GM12864 (cell line): ENCODE data around the gene STXBP2.

Experiments
- DNase-seq: peaks from one replicate; pipeline ENCODE4 v3.0.0-alpha.2; 2011; ENCODE audit warnings: low read depth
- H3K4me3 ChIP-seq: 2 replicates; pipeline ENCODE4 v1.5.1; 2011; ENCODE audit warnings: mild to moderate bottlenecking, low read depth, low read length, control low read depth
- TF ChIP-seq, protein P1 (sequence below): IDR thresholded peaks from 2 replicates; pipeline ENCODE4 v1.5.1; 2011; ENCODE audit warnings: low read depth, mild to moderate bottlenecking, moderate library complexity, low read length, control low read depth, inconsistent platforms; ENCODE audit errors: missing control alignments

STXBP2 gene

GRCh38 chr19:7636691-7637373 is at the start of gene STXBP2:
Gene STXBP2, plus strand, starts transcription at chr19:7637110. Its CDS starts 40 bp downstream, at chr19:7637150.
- TF ChIP-seq, protein P1, sequence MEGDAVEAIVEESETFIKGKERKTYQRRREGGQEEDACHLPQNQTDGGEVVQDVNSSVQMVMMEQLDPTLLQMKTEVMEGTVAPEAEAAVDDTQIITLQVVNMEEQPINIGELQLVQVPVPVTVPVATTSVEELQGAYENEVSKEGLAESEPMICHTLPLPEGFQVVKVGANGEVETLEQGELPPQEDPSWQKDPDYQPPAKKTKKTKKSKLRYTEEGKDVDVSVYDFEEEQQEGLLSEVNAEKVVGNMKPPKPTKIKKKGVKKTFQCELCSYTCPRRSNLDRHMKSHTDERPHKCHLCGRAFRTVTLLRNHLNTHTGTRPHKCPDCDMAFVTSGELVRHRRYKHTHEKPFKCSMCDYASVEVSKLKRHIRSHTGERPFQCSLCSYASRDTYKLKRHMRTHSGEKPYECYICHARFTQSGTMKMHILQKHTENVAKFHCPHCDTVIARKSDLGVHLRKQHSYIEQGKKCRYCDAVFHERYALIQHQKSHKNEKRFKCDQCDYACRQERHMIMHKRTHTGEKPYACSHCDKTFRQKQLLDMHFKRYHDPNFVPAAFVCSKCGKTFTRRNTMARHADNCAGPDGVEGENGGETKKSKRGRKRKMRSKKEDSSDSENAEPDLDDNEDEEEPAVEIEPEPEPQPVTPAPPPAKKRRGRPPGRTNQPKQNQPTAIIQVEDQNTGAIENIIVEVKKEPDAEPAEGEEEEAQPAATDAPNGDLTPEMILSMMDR = peak; percentile 19
- DNase-seq = peak; percentile 49
- peak within 1 kb of the TSS; percentile 89 for H3K4me3 ChIP-seq

- TF ChIP-seq, protein P1 = no peak
- H3K4me3 ChIP-seq = no peak overlapping the region
These were observed 47.1 kb upstream of the STXBP2 start for GRCh38 chr19:7589822-7590221.

GRCh38 chr19:7590256-7590655 is 46.7 kb upstream of the STXBP2 start:
- TF ChIP-seq, protein P1 = no peak
- no peak for DNase-seq
- no peak overlapping the region for H3K4me3 ChIP-seq

More at GRCh38 chr19:7589822-7590221, 47.1 kb upstream of the STXBP2 start:
- DNase-seq = no peak

DNA sequence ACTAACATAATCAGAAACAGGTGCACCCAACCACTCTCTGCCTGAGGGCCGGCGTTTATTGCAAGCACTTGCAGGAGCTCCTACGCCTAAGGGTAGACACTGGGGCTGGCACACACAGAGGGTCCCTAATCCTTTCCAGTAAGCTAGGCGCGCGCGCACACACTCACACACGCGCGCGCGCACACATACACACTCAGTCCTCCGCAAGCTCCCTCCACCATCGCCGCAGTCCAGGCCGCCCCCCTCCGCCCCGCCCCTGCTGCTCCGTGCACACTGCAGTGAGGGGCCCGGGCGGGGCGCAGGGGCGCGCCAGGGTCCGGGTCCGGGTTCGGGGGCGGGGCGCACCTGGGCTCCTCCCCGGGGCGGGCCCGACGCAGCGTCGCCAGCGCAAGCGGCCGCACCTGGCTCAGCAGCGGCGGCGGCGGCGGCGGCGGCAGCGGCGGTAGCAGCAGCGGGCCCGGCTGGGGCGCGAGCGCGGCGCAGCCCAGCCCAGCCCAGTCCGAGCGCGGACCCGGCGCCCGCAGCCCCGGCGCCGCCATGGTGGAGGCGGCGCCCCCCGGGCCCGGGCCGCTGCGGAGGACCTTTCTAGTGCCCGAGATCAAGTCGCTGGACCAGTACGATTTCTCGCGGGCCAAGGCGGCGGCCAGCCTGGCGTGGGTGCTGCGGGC is 41.3 kb upstream of the STXBP2 start, which contains the start of gene CAMSAP3:
Gene CAMSAP3 (plus strand): TSS at position 398 of the 668 bp plus-strand sequence. CDS start 140 bp downstream, at position 538.
- TF ChIP-seq, protein P1 = no peak
- no peak for DNase-seq
- H3K4me3 ChIP-seq = peak within 1 kb of the TSS; percentile 46

DNA sequence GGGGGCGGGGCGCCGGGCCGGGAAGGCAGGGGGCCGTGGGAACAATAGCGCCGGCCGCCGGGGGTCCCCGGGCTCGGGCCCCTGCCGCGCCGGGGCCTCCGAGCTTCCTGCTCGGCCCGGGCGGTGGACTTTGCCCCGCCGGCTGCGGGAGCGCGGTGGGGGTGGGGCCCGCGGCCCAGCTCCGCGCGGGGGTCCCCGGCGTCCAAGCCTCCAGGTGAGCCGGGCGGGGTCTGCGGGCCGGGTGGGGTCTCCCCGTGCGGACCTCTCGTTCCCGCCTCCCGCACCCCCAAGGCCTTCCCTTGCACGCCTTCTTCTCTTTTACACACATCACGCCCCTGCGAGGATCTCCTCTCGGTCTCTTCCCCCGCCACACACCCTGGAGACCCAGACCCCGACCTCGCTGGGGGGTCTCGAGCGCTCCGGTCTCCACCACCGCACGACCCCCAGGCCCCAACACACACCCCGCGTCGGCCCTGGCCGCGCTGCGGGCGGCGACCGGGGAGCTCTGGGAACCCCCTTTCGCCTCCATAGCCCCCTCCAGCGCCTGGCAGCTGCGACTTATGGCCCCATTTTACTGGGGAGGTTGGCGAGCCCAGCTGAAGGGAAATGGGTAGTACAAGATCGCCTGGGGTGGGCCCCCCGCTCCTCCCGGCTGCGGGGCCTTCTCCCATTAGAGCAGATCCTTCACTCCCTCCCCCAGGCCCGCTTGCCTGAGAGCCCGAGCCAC is 40.5 kb upstream of the STXBP2 start:
- TF ChIP-seq, protein P1 = no peak
- DNase-seq = no peak
- peak overlapping the region; percentile 46 for H3K4me3 ChIP-seq

DNA sequence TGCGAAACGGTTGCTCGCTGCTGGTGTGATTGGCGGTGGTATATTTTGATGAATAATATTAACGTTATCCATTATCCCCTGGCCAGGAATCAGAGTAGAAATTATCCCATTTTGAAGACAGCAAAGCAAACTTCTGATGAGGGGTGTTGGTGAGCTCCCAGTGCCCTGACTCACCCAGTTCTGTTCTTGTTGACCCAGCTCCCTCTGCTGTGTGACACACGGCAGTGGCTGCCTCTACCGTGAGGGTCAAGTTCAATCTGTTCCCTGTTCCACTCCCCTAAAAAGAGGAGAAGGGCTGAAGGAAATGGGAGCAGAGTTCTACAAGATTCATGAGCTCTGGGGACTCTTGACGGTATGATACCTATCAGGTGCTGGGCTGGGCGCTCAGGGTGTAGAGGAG is 39.2 kb upstream of the STXBP2 start:
- no peak overlapping the region for H3K4me3 ChIP-seq
- DNase-seq = no peak
- TF ChIP-seq, protein P1 = no peak
